GM23248 (cell line): ENCODE measurements around the gene MAP1B.

Experiments
- EZH2 ChIP-seq: fragments of 200-600 bp; sonication (generic); IDR thresholded peaks from 2 replicates; pipeline ENCODE4 v1.6.1; 2018; ENCODE audit warnings: antibody characterized with exemption, mild to moderate bottlenecking; ENCODE audit not compliant: insufficient read depth, poor library complexity, severe bottlenecking
- EZH2phosphoT487 ChIP-seq: fragments of 200-600 bp; sonication (generic); IDR thresholded peaks from 2 replicates; pipeline ENCODE4 v1.6.1; 2018; ENCODE audit warnings: antibody characterized with exemption, moderate library complexity, mild to moderate bottlenecking, low read depth; ENCODE audit not compliant: insufficient read depth

DNA sequence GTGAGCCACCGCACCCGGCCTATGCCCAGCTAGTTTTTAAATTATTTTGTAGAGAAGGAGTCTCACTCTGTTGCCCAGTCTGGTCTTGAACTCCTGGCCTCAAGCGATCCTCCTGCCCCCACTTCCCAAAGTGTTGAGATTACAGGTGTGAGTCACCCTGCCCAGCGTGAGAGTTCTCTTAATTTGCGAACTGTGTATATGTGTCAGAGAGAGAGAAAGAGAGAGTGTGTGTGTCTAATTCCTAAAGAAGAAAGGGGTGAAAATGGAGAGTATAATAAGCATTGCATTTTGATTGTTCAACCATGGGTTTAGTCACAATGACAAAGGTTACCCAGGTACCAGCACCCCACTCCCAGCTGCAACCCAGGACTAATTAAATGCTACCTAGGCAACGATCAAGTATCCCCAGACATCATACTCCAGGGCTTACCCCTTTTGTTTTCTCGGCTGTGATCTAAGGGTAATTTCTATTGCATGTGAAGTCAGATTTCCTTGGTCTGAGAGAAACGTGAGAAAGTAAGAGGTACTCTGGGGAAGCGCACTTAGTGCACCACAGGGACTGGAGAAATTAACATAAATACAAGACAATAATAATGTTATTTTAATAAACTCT is 16.6 kb downstream of the MAP1B start:
- TF ChIP-seq EZH2 (no peak), EZH2phosphoT487 (no peak)
